HCT116 (cell line): ENCODE measurements around the gene GARIN5B.

ENCODE experiments used
- CTCF ChIP-seq, 3 experiments: fragments of 200-600 bp in 1 of 3; sonication (generic) in 1 of 3; IDR thresholded peaks in 2 of 3; conservative IDR thresholded peaks in 1 of 3; 2 replicates each; pipeline ENCODE4 v1.5.1; 2012 to 2017; ENCODE audit warnings: low read depth in 2 of 3, low read length in 2 of 3, antibody characterized with exemption in 1 of 3, borderline replicate concordance in 1 of 3, control low read depth in 1 of 3, mild to moderate bottlenecking in 1 of 3, mixed read lengths in 1 of 3, mixed run types in 1 of 3, moderate library complexity in 1 of 3; ENCODE audit not compliant: insufficient read depth in 1 of 3
- RAD21 ChIP-seq: IDR thresholded peaks from 2 replicates; pipeline ENCODE4 v1.6.1; 2012; ENCODE audit warnings: low read depth, mild to moderate bottlenecking

- TF ChIP-seq CTCF (IDR thresholded peaks at IDR 0.05 in 2 of 3, conservative IDR thresholded peaks at IDR 0.05 in 1 of 3; ENCODE audit: borderline replicate concordance in 1 of 3, insufficient read depth in 1 of 3, low read depth in 2 of 3, low read length in 2 of 3) (no peak), RAD21 (no peak)
These were observed 57.6 kb downstream of the GARIN5B start for GRCh38 chr19:55305491-55305890.
